Hematopoietic multipotent progenitor cell treated with erythropoietin and hydrocortisone succinate and interleukin-3 and kit ligand, for 4 days (in vitro differentiated cells): ENCODE data around the gene TIMM9.
"Not testable (repeated sequence)": the region's sequence is repeated elsewhere in the genome, so short reads cannot be mapped to it uniquely, and the experiment has no call there.

Experiments
- DNase-seq: peaks from one replicate; pipeline ENCODE4 v3.0.0-alpha.2; 2015

Gene TIMM9, protein sequence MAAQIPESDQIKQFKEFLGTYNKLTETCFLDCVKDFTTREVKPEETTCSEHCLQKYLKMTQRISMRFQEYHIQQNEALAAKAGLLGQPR

GRCh38 chr14:58427281-58428117 lies at the start of gene TIMM9, which contains the start of gene KIAA0586:
TIMM9 (minus strand) TSS chr14:58427531; CDS start chr14:58411945, 15,586 bp downstream.
KIAA0586 (plus strand) TSS chr14:58427719; CDS start chr14:58428265, 546 bp downstream.
- peak; percentile 100 for DNase-seq

GRCh38 chr14:58476320-58476719 lies 49.0 kb upstream of the TIMM9 start:
- no peak for DNase-seq

- DNase-seq, result no peak
Measured at GRCh38 chr14:58469309-58469708, 42.0 kb upstream of the TIMM9 start.

DNA sequence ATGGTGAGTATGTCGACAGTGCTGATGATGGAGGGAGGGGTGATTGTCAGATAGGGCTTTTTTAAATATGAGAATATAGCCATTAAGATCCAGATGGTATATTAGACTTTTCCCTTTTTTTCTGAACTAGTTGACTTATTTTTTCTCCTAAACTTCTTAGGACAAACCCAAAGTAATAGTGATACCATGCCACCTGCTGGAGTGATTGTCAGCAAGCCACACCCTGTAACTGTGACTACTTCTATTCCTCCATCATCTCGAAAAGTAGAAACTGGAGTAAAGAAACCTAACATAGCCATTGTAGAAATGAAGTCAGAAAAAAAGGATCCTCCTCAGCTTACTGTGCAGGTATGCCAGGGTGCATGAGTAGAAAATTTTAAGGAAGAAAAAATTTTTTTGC lies 40.2 kb upstream of the TIMM9 start:
- DNase-seq, result no peak

- no peak for DNase-seq
Measured at GRCh38 chr14:58466459-58466858, 39.1 kb upstream of the TIMM9 start.

- no peak for DNase-seq
Measured at GRCh38 chr14:58465421-58465820, 38.1 kb upstream of the TIMM9 start.

DNA sequence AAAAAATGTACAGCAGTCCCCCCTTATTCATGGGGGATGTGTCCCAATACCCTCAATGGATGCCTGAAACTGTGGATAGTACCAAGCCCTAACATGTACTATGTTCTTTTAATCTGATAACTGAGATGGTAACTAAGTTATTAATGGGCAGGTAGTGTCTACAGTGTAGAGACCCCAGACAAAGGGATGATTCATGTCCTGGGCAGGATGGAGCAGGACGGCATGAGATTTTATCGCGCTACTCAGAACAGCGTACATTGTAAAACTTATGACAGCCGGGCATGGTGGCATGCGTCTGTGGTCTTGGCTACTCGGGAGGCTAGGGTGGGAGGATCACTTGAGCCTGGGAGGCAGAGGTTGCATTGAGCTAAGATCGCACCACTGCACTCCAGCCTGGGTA lies 37.3 kb upstream of the TIMM9 start:
- no peak for DNase-seq

DNA sequence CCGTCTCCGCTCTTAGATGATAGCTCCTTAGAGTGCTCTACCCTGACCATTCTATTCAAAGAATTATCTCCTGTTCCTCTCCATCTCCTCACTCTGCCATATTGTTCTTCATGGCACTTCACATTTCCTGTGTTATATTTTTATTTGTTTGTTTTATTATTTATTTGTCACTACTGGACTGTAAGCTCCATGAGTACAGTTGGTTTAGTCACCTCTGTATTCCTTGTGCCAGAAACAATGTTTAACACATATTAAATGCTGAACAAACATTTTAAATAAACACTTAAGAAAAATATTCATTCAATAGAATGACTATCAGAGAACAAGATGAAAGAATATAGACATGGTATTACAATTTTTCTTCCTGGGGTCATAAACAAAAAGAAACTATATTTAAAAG lies 35.8 kb upstream of the TIMM9 start:
- DNase-seq, result no peak

GRCh38 chr14:58460772-58461171 lies 33.4 kb upstream of the TIMM9 start:
- no peak for DNase-seq

DNA sequence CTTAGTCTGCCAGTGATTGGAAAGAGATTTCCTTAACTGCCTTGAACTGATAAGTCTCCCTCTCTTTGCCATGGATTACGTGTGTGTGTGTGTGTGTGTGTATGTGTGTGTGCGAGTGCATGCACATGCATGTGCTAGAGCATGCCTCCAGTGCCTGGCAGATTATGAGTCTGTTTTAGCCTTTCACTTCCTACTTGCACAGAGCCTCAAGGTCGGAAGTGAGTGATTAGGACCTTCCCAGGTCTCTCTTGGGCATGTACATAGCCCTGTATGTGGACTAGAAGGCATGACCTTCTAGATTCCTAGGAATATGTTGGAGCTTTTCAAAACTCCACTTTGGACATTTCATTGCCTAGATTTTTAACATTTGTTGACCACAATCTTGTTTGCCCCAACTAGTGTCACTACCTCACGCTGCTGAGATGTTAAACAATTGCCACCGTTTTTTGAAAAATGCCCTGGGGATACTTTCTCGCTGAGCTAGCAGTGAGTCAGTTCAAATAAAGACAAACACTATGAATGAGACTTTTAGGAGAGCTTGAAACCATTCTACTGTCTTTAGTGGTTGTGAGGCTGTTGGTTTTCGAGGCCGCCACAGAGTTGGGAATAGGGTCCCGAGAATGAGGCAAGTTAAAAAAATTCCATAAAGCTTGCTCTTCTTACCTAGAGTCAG lies 28.4 kb upstream of the TIMM9 start:
- DNase-seq, result no peak

GRCh38 chr14:58444627-58445026 lies 17.3 kb upstream of the TIMM9 start:
- no peak for DNase-seq

GRCh38 chr14:58439476-58439875 lies 12.1 kb upstream of the TIMM9 start:
- no peak for DNase-seq

- DNase-seq, result peak; percentile 10
Measured at GRCh38 chr14:58430156-58430555, 2.8 kb upstream of the TIMM9 start.

DNA sequence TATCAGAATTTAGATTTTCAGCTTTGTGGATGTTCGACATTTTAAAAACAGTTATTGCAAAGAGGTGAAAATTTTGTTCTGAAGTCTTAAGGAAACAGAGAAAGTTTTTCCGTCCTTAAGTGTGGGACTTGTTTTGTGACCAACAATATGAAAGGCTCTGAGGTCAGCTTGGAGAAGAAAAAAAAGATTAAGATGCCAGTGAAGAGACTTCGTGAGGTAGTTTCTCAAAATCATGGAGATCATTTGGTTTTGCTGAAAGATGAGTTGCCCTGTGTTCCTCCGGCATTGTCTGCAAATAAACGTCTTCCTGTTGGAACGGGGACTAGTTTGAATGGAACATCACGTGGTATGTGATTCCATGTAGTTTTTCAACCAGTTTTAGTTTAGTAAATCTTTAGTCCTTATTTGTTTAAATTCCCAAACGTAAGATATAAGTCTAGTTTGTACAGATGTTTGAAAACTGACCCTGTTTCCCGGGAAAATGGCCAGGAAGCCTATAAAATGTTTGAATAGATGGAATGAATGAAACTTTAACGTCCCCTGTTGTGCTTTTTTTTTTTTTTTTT lies 870 bp upstream of the TIMM9 start:
- DNase-seq, result peak; percentile 83

DNA sequence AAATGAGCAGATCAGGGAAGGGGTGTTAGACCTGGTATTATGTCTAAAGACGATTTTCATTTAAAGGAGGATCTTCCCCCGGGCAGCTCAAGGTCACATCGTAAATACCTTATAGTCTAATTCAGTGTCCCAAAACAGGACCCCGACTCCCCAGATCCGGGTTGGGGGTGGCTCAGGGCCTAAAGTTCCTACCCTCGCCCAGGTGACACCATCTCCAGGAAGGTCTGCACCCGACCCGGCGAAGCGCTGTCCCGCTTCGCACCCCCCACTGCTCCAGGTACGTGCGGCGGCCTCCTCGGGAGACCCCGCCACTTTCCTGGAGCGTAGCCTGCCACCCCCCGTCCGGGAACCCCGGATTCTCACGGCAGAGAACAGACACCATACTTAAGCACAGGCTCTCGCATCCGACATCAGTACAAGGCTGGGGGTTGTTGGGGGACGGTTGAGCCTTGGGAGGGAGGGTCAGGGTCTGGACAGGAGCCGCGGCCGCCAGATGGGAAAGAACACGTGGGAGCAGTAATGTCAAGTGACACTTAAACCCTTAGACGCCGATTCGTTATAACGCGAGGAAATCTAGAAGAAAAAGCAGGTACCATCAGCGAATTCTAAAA lies 556 bp downstream of the TIMM9 start:
- DNase-seq, result peak; percentile 85

GRCh38 chr14:58416934-58417333 lies 10.4 kb downstream of the TIMM9 start:
- not testable (repeated sequence) for DNase-seq

DNA sequence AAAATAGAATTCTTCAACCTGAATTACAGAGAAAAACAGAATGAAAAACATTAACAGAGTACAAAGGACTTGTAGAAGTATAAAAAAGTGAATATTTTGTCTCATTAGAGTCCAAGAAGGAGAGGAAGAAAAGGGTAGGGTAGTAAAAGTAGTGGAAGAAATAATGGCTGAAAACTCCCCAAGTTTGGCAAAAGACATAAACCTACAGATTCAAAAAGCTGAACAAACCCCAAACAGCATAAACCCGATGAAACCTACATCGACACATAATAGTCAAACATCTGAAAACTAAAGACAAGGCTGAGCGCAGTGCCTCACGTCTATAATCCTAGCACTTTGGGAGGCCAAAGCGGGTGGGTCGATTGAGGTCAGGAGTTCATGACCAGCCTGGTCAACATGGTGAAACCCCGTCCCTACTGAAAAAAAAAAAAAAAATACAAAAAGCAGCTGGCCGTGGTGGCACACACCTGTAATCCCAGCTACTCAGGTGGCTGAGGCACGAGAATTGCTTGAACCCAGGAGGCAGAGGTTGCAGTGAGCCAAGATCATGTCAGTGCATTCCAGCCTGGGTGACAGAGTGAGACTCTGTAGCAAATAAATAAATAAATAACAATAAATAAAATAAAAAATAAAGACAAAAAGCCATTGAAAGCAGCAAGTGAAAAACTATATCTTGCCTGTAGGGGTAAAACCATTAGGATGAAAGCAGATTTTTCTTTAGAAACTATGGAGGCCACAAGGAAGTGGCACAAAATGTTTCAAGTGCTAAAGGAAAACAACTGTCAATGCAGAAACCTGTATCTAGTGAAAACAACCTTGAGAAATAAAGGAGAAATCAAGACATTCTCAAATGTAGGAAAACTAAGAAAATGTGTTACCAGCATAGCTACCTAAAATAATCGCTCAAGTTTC lies 11.4 kb downstream of the TIMM9 start:
- no peak for DNase-seq

DNA sequence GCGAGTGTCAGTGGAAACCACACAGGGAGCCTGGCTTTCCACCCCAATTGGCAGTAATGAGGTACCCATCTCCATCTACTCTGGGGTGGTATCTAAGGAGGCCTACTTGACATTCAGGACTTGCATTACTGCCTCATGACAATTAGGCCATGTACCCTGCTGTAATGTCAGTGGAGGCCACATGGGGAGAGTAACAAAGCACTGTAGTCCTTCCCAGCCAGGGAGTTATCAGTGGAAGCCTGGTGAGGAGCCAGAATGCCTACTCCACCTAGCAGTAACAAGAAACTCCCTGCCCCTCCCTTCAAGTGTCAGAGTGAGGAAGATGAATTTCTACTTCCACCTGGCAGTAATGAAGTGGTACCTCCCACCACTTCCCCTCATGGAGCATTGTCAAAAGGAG lies 12.5 kb downstream of the TIMM9 start:
- DNase-seq, result peak; percentile 65

- DNase-seq, result no peak
Measured at GRCh38 chr14:58408681-58409215, 18.6 kb downstream of the TIMM9 start.

DNA sequence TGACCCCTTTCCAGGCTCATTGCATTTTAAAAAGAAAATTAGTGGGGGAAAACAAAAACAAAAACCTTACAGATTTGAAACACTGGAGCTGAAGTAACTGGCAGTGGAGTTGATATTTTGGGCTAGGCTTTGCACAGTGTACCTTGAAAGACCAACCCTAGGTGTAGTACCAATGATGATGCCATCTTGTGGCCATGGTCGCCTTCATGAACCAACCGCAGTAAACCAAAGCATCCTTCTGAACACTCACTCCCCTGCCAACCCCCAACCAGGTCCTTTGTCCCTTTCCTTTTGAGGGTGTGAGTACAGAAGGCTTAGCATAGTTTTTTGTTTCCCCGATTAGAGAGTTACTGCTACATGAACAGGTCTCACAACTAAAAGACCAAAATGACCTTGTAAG lies 25.7 kb downstream of the TIMM9 start:
- no peak for DNase-seq

- DNase-seq, result no peak
Measured at GRCh38 chr14:58398895-58399294, 28.4 kb downstream of the TIMM9 start.

DNA sequence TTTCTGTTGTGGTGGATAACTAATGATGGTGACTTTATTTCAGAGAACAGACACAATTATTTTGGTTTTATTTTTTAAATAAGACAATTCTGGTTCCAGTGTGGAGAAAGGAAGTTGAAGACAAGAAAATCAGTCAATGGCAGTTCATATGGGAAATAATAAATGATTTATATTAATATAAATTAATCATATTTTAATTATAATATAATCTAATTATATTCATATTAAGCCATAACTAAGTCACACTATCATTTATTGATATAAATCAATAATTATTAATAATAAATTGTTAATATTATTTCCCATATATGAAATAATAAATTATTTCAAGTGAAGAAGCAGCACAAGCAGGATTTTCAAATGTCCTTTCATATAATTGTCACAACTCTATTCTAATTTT lies 28.8 kb downstream of the TIMM9 start:
- DNase-seq, result no peak
